CD4-positive, CD25-positive, alpha-beta regulatory T cell (primary cell): Measurements from ENCODE around the gene CHKB. TPM values are rescaled to one million over a fixed set of nuclear protein-coding genes. Genes with fewer than 3 reads are reported as not detected.
"Not testable (repeated sequence)": the region's sequence is repeated elsewhere in the genome, so short reads cannot be mapped to it uniquely, and the experiment has no call there.

Experiments
- ATAC-seq, 2 donors: fragments of 150-1000 bp; cut with Tn5 transposase; one replicate each; pipeline ENCODE4 v1.10.0; 2021; ENCODE audit warnings: low read depth in 2 of 2, moderate number of reproducible peaks in 2 of 2, moderate library complexity in 1 of 2
- DNase-seq, 3 donors: peaks; one replicate each; pipeline versions ENCODE4 v3.0.0 to v3.0.0-alpha.2; 2012 to 2022; ENCODE audit warnings: mixed read lengths in 1 of 3
- H3K27ac ChIP-seq: one replicate; pipeline ENCODE4 v1.7.0; 2013; ENCODE audit warnings: mild to moderate bottlenecking, low read length; ENCODE audit not compliant: insufficient read depth, poor library complexity, severe bottlenecking
- H3K27me3 ChIP-seq: one replicate; pipeline ENCODE4 v1.7.0; 2013; ENCODE audit warnings: low read length; ENCODE audit not compliant: control insufficient read depth, insufficient read depth
- H3K36me3 ChIP-seq: one replicate; pipeline ENCODE4 v1.7.0; 2013; ENCODE audit warnings: mild to moderate bottlenecking, low read length, moderate library complexity; ENCODE audit not compliant: control insufficient read depth, insufficient read depth
- H3K4me1 ChIP-seq: 2 replicates; pipeline ENCODE4 v1.7.0; 2013; ENCODE audit warnings: mild to moderate bottlenecking, low read length; ENCODE audit not compliant: insufficient read depth, control insufficient read depth, poor library complexity, severe bottlenecking
- H3K4me3 ChIP-seq: one replicate; pipeline ENCODE4 v1.7.0; 2013; ENCODE audit warnings: low read depth, mild to moderate bottlenecking, low read length, moderate library complexity
- H3K9me3 ChIP-seq, 2 experiments: 1 replicate in 1 of 2; 2 replicates in 1 of 2; pipeline ENCODE4 v1.7.0; 2013; ENCODE audit warnings: low read length in 2 of 2, mild to moderate bottlenecking in 1 of 2, moderate library complexity in 1 of 2; ENCODE audit not compliant: control insufficient read depth in 2 of 2
- H3K27ac Mint-ChIP-seq, 3 donors: one replicate each; pipeline ENCODE4 v1.8.0; 2020 to 2022; ENCODE audit warnings: mild to moderate bottlenecking in 3 of 3, mixed read lengths in 3 of 3, moderate library complexity in 2 of 3
- H3K27me3 Mint-ChIP-seq: one replicate; pipeline ENCODE4 v1.8.0; 2022; ENCODE audit warnings: mild to moderate bottlenecking, mixed read lengths
- H3K36me3 Mint-ChIP-seq: one replicate; pipeline ENCODE4 v1.8.0; 2020; ENCODE audit warnings: mixed read lengths
- H3K4me1 Mint-ChIP-seq, 4 donors: one replicate each; pipeline ENCODE4 v1.8.0; 2020 to 2022; ENCODE audit warnings: mixed read lengths in 4 of 4, mild to moderate bottlenecking in 1 of 4
- H3K4me3 Mint-ChIP-seq, 4 donors: one replicate each; pipeline ENCODE4 v1.8.0; 2020 to 2022; ENCODE audit warnings: mild to moderate bottlenecking in 4 of 4, mixed read lengths in 4 of 4, moderate library complexity in 3 of 4
- H3K9me3 Mint-ChIP-seq, 7 donors: one replicate each; pipeline ENCODE4 v1.8.0; 2020 to 2022; ENCODE audit warnings: mixed read lengths in 7 of 7, mild to moderate bottlenecking in 3 of 7, moderate library complexity in 2 of 7
- polyA plus RNA-seq, 4 donors: library from polyadenylated mRNA; unstranded; fragments of 300-500 nt; fragmentation: Illumina TruSeq; gene quantifications; one replicate each; pipeline ENCODE4 v1.2.3, GENCODE V29; 2021
- total RNA-seq: library from RNA; stranded (reverse); gene quantifications from one replicate; pipeline ENCODE4 v1.2.3, GENCODE V29; 2022

The CHKB gene
- total and polyA plus RNA-seq, 5 donors from 2014 or later = 39.8 to 162 (median 45.4) TPM

GRCh38 chr22:50536226-50536625 lies 46.4 kb downstream of the CHKB start:
- peaks cover 48% of the 10 kb centered on the region for H3K4me1 ChIP-seq
- H3K4me3 Mint-ChIP-seq = peak overlapping the region in 2 of 4 donors; percentile 16 to 54
- H3K27me3 Mint-ChIP-seq = no peaks in the 10 kb centered on the region
- no peak overlapping the region for H3K4me3 ChIP-seq
- H3K27ac Mint-ChIP-seq = peak overlapping the region in 1 of 3 donors; percentile 100
- H3K9me3 Mint-ChIP-seq = peaks cover 0 to 3% (median 0%) of the 10 kb centered on the region in 7 donors
- H3K27ac ChIP-seq = peak overlapping the region; percentile 44
- no peaks in the 10 kb centered on the region for H3K9me3 ChIP-seq
- ATAC-seq = no peak
- no peaks in the 10 kb centered on the region for H3K36me3 ChIP-seq
- no peaks in the 10 kb centered on the region for H3K27me3 ChIP-seq
- no peak for DNase-seq
- H3K36me3 Mint-ChIP-seq = no peaks in the 10 kb centered on the region
- peaks cover 7 to 59% (median 35%) of the 10 kb centered on the region in 4 donors for H3K4me1 Mint-ChIP-seq

- Histone ChIP-seq H3K36me3 (no peaks in the 10 kb centered on the region), H3K27me3 (no peaks in the 10 kb centered on the region), H3K4me3 (no peak overlapping the region), H3K27ac (no peak overlapping the region), H3K4me1 (peaks cover 55% of the 10 kb centered on the region), H3K9me3 (no peaks in the 10 kb centered on the region)
- DNase-seq = no peak
- Mint-ChIP-seq H3K9me3 (peaks cover 0 to 3% (median 0%) of the 10 kb centered on the region in 7 donors), H3K36me3 (no peaks in the 10 kb centered on the region), H3K4me1 (peaks cover 7 to 50% (median 27%) of the 10 kb centered on the region in 4 donors), H3K27me3 (no peaks in the 10 kb centered on the region), H3K4me3 (peak overlapping the region in 2 of 4 donors; percentile 93), H3K27ac (peak overlapping the region in 1 of 3 donors; percentile 7)
- ATAC-seq = no peak
Measured at GRCh38 chr22:50535113-50535512, 47.5 kb downstream of the CHKB start.

- peaks cover 55% of the 10 kb centered on the region for H3K4me1 ChIP-seq
- not testable (repeated sequence) for H3K36me3 ChIP-seq, H3K36me3 Mint-ChIP-seq, ATAC-seq, H3K27me3 Mint-ChIP-seq, H3K9me3 Mint-ChIP-seq, H3K27me3 ChIP-seq, H3K9me3 ChIP-seq, H3K4me3 ChIP-seq
- peak in 1 of 3 donors; percentile 77 for DNase-seq
- H3K27ac ChIP-seq = peak overlapping the region; percentile 96
- H3K4me1 Mint-ChIP-seq = peaks cover 0 to 40% (median 21%) of the 10 kb centered on the region in 4 donors
- H3K27ac Mint-ChIP-seq = peak overlapping the region; percentile 54 to 92 (median 82)
- H3K4me3 Mint-ChIP-seq = peak overlapping the region; percentile 16 to 93 (median 88)
Measured at GRCh38 chr22:50533856-50534711, 48.6 kb downstream of the CHKB start.

- DNase-seq = no peak
- H3K4me1 ChIP-seq = peaks cover 52% of the 10 kb centered on the region
- H3K27me3 Mint-ChIP-seq = no peaks in the 10 kb centered on the region
Measured at GRCh38 chr22:50532824-50533796, 49.5 kb downstream of the CHKB start.

GRCh38 chr22:50531962-50532674 lies 50.5 kb downstream of the CHKB start:
- Mint-ChIP-seq H3K4me1 (peaks cover 0 to 49% (median 24%) of the 10 kb centered on the region in 4 donors), H3K27me3 (no peaks in the 10 kb centered on the region), H3K36me3 (no peaks in the 10 kb centered on the region), H3K4me3 (peak overlapping the region; percentile 91 to 96 (median 93)), H3K27ac (peak overlapping the region; percentile 76 to 99 (median 92)), H3K9me3 (no peaks in the 10 kb centered on the region)
- Histone ChIP-seq H3K36me3 (no peaks in the 10 kb centered on the region), H3K4me3 (no peak overlapping the region), H3K9me3 (no peaks in the 10 kb centered on the region), H3K4me1 (peaks cover 56% of the 10 kb centered on the region), H3K27me3 (no peaks in the 10 kb centered on the region), H3K27ac (peak overlapping the region; percentile 96)
- DNase-seq = no peak
- no peak for ATAC-seq

More at GRCh38 chr22:50532824-50533796, 49.5 kb downstream of the CHKB start:
- Histone ChIP-seq H3K27ac (peak overlapping the region; percentile 96), H3K9me3 (no peaks in the 10 kb centered on the region), H3K4me3 (no peak overlapping the region), H3K27me3 (no peaks in the 10 kb centered on the region), H3K36me3 (no peaks in the 10 kb centered on the region)
- Mint-ChIP-seq H3K27ac (peak overlapping the region; percentile 82 to 98 (median 92)), H3K9me3 (no peaks in the 10 kb centered on the region), H3K36me3 (no peaks in the 10 kb centered on the region), H3K4me3 (peak overlapping the region; percentile 81 to 94 (median 88)), H3K4me1 (peaks cover 0 to 45% (median 20%) of the 10 kb centered on the region in 4 donors)
- ATAC-seq = no peak

- H3K27me3 Mint-ChIP-seq = no peaks in the 10 kb centered on the region
Measured at GRCh38 chr22:50531546-50531961, 51.1 kb downstream of the CHKB start.

More at GRCh38 chr22:50531546-50531961, 51.1 kb downstream of the CHKB start:
- no peaks in the 10 kb centered on the region for H3K36me3 Mint-ChIP-seq
- Histone ChIP-seq H3K36me3 (no peaks in the 10 kb centered on the region), H3K27ac (peak overlapping the region; percentile 96), H3K4me1 (peaks cover 61% of the 10 kb centered on the region), H3K9me3 (no peaks in the 10 kb centered on the region), H3K4me3 (peak overlapping the region; percentile 66), H3K27me3 (no peaks in the 10 kb centered on the region)
- peaks cover 0 to 53% (median 25%) of the 10 kb centered on the region in 4 donors for H3K4me1 Mint-ChIP-seq
- H3K4me3 Mint-ChIP-seq = peak overlapping the region; percentile 91 to 96 (median 92)
- ATAC-seq = peak; percentile 61 to 63
- H3K27ac Mint-ChIP-seq = peak overlapping the region; percentile 92 to 99 (median 98)
- H3K9me3 Mint-ChIP-seq = no peaks in the 10 kb centered on the region
- peak; percentile 48 to 86 (median 61) for DNase-seq
